IPS-20b (cell line): Measurements from ENCODE around the gene ACTG1.

Experiments used
- H3K27ac ChIP-seq: one replicate; pipeline ENCODE4 v1.5.1; 2013; ENCODE audit warnings: low read length
- H3K27me3 ChIP-seq: 2 replicates; pipeline ENCODE4 v1.6.1; 2013; ENCODE audit warnings: mild to moderate bottlenecking, low read length, inconsistent platforms; ENCODE audit not compliant: insufficient read depth
- H3K36me3 ChIP-seq: 2 replicates; pipeline ENCODE4 v1.6.1; 2013; ENCODE audit warnings: low read depth, mild to moderate bottlenecking, inconsistent platforms, low read length, moderate library complexity; ENCODE audit not compliant: insufficient read depth
- H3K4me1 ChIP-seq: 2 replicates; pipeline ENCODE4 v1.6.1; 2013; ENCODE audit warnings: mild to moderate bottlenecking, control low read depth, inconsistent platforms, low read length, moderate library complexity; ENCODE audit not compliant: insufficient read depth
- H3K4me3 ChIP-seq: 2 replicates; pipeline ENCODE4 v1.5.1; 2013; ENCODE audit warnings: mild to moderate bottlenecking, low read length, inconsistent platforms
- H3K9ac ChIP-seq: 2 replicates; pipeline ENCODE4 v1.6.1; 2013; ENCODE audit warnings: low read depth, mild to moderate bottlenecking, inconsistent platforms, low read length, moderate library complexity
- H3K9me3 ChIP-seq: 2 replicates; pipeline ENCODE4 v1.6.1; 2013; ENCODE audit warnings: mild to moderate bottlenecking, low read depth, low read length, inconsistent platforms; ENCODE audit not compliant: insufficient read depth

Gene ACTG1

DNA sequence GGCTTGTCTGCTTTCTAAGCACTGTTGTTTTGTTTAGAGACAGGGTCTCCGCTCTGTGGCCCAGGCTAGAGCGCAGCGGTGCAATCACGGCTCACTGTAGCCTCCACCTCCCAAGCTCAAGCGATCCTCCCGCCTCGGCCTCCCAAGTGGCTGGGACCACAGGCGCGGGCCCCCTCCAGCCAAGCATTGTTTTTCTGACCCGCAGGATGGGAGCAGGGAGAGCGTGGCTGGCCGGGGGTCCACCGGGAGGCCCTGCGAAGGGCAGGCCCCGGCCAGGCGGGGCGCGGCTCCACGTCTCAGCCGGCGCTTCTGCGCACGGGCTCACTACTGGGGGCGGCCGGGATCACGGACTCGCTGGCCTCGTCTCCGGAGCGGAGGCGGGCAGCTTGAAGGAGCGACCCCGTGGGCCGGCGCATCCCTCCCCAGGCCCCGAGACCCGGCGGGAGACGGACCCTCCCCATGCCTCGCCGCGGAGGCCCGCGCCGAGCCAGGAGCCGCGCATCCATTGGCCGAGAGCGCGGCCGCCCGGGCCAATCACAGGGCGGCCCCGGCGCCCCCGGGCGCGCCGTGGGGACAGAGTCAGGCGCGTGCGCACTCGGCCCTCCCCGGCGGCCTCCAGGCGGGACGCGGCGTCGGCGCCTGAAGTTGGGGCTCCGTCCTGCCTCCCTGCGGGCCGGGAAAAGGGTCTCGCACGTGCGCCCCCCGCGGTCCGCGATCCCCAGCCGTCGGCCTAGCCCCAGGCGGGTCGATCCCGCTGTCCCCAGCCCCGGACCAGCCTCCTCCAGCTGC lies 24.9 kb downstream of the ACTG1 start:
- Histone ChIP-seq H3K27me3 (peaks cover 78% of the 10 kb centered on the region), H3K4me1 (peaks cover 17% of the 10 kb centered on the region; the same call in 1 of the 2 replicates), H3K27ac (no peak overlapping the region), H3K9ac (peak overlapping the region; percentile 69), H3K36me3 (no peaks in the 10 kb centered on the region), H3K4me3 (peak overlapping the region; percentile 45; the same call in 1 of the 2 replicates), H3K9me3 (no peaks in the 10 kb centered on the region)

DNA sequence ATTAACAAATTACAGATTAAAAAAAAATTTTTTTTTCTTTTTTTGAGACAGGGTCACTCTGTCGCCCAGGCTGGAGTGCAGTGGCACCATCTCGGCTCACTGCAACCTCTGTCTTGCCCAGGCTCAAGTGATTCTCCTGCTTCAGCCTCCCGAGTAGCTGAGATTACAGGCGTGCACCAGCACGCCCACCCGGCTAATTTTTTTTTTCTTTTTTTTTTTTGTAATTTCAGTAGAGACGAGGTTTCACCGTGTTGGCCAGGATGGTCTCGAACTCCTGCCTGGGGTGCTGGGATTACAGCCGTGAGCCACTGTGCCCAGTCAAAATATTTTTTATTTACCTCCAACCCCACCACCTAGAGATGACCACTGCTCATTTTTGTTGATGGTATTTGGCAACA lies 25.5 kb downstream of the ACTG1 start:
- H3K4me3 ChIP-seq: no peak overlapping the region
- peaks cover 78% of the 10 kb centered on the region for H3K27me3 ChIP-seq
- H3K9ac ChIP-seq: no peak overlapping the region

DNA sequence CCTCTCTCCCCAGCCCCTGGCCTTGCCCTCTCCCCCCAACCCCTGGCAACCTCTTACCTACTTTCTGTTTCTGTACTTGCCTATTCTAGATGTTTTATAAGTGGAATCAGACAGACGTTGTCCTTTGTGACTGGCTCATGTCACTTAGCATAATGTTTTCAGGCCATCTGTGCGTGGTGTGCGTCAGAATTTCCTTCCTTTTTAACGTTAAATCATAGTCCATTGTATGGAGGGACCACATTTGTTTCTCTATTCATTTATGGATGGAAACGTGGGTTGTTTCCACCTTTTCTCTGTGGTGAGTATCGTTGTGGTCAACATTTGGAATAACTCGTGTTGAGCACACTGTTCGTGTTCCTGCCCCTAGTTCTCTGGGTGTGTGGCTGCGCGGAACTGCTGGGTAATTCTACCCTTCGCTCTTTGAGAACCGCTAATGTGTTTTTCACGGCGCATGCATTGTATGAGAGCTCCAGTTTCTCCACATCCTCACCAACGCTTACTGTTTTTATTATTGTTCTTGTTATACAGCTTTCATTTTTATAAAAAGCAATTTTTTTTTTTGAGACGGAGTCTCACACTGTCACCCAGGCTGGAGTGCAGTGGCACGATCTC lies 26.3 kb downstream of the ACTG1 start:
- H3K4me1 ChIP-seq: peaks cover 12% of the 10 kb centered on the region; the same call in 1 of the 2 replicates

More for the DNA sequence above, 25.5 kb downstream of the ACTG1 start:
- Histone ChIP-seq H3K4me1 (peaks cover 16% of the 10 kb centered on the region; the same call in 1 of the 2 replicates), H3K27ac (no peak overlapping the region), H3K9me3 (no peaks in the 10 kb centered on the region), H3K36me3 (no peaks in the 10 kb centered on the region)

DNA sequence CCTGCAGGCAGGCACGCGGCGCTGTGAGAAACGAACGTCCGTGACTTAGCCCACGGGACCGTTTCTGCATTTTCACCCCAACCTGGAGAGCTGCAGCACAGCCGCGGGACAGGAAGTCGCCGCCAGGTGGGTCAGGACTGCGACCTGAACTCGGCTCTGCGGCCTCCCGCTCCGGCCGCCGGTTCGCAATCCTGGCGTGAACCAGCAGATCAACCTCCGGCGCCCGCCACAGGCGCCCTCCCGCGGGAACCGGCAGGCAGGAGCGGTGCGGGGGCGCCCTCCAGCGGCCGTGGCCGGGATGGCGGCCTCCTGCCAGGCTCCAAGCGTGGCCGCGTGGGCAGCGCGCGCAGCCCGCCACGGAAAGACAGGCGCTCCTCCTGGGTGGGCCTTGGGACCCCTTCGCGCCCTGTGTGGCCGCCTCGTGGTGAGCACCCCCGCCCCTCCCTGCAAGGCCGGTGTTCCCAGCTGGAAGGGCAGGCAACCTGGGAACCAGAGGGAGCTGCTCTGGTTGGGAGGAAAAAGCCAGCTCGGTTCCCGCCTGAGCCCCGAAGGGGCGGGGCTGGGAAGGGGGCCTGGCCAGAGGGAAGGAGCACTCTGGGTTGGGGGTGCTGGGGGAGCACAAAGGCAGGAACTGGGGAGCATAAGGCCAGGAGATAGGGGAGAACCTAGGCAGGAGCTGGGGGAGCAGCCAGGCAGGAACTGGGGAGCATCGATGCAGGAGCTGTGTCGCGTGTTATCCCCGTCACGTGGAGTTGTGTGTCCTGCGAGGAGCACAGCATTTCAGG lies 28.2 kb downstream of the ACTG1 start:
- no peak overlapping the region; the same call in 1 of the 2 replicates for H3K9ac ChIP-seq
- no peaks in the 10 kb centered on the region for H3K9me3 ChIP-seq
- peak overlapping the region; percentile 66; the same call in 1 of the 2 replicates for H3K4me3 ChIP-seq
- H3K27me3 ChIP-seq: peaks cover 82% of the 10 kb centered on the region
- no peak overlapping the region for H3K27ac ChIP-seq
- no peaks in the 10 kb centered on the region for H3K36me3 ChIP-seq
- peaks cover 3% of the 10 kb centered on the region; the same call in 1 of the 2 replicates for H3K4me1 ChIP-seq

More for the DNA sequence above, 26.3 kb downstream of the ACTG1 start:
- Histone ChIP-seq H3K9me3 (no peaks in the 10 kb centered on the region), H3K27ac (no peak overlapping the region), H3K36me3 (no peaks in the 10 kb centered on the region), H3K9ac (no peak overlapping the region), H3K27me3 (peaks cover 80% of the 10 kb centered on the region), H3K4me3 (no peak overlapping the region)

DNA sequence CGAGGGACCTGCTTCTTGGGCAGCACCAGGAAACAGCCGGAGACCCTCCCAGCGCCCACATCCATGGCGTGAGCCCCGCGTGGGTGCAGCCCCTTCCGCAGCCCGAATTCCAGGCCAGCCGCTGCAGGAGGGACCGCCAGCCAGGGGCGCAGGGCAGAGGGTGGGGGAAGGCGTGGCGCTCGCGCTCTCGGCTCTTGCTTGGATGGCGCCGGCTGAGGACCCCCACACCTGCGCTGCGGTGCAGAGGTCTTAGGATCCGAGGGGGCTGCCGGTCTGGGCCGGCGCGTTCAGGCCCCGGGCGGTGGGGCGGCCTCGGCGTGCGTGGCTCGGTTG lies 28.8 kb downstream of the ACTG1 start:
- Histone ChIP-seq H3K9me3 (no peaks in the 10 kb centered on the region), H3K4me1 (no peaks in the 10 kb centered on the region), H3K9ac (no peak overlapping the region; the same call in 1 of the 2 replicates), H3K4me3 (peak overlapping the region; percentile 66; the same call in 1 of the 2 replicates), H3K27me3 (peaks cover 80% of the 10 kb centered on the region), H3K27ac (no peak overlapping the region), H3K36me3 (no peaks in the 10 kb centered on the region)

DNA sequence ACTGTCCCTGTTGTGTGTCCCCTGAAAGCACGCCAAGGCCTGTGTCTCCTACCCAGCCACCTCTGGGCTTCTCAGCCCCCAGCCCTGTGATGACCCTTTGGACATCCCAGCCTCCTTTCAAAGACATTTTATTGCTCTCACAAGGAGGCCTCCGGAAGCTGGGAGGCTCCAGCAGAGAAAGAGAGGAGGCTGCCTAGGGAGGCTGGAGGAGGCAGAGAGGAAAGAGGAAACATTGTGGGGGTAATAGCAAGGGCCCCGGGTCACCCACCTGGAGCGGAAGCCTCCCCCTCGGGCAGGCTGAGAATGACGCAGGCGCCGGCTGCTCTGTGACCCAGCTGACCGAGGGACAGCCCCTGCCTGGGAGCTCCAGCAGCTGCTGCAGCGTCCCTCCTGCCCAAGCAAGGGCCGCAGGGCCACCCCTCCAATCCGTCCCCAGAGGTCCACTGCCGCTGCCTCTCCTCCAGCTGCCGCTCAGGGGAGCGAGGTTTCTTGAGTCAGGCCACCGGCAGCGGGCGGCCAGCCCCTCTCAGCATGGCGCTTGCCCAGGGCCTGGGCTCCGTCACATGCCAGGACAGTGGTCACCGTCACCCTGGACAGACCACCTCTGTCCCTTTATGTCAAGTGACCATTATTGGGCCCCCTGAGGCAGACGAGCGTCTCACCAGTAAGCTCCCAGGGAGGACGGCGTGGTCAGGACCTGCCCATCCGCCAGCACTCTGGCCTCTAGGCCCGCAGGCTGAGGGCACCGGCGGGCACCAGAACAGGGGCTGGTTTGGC lies 29.3 kb downstream of the ACTG1 start:
- H3K27ac ChIP-seq: no peak overlapping the region
- peaks cover 75% of the 10 kb centered on the region for H3K27me3 ChIP-seq

DNA sequence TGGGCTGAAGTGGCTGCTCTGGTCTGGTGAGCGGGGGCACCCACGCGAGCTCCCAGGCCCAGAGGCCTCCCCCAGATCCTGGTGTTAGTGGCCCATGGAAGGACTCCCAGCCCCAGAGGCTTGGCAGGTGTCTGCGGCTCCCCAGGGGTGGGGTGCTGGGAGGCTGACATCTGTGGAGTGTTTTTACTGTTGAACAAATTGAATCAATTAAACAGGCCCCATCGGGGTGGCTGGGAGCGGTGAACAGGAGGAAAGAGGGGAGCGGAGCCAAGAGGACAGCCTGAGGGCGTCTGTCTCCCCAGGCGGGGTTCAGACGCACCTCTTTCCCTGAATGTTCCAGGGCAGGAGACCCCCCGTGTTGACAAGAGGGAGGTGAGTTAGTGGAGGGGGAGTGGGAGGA lies 29.9 kb downstream of the ACTG1 start:
- H3K4me3 ChIP-seq: no peak overlapping the region
- no peaks in the 10 kb centered on the region for H3K4me1 ChIP-seq
- H3K9ac ChIP-seq: no peak overlapping the region
- peaks cover 72% of the 10 kb centered on the region for H3K27me3 ChIP-seq
- no peaks in the 10 kb centered on the region for H3K36me3 ChIP-seq
- H3K27ac ChIP-seq: no peak overlapping the region
- no peaks in the 10 kb centered on the region for H3K9me3 ChIP-seq

More for the DNA sequence above, 29.3 kb downstream of the ACTG1 start:
- no peaks in the 10 kb centered on the region for H3K4me1 ChIP-seq
- no peaks in the 10 kb centered on the region for H3K9me3 ChIP-seq
- H3K4me3 ChIP-seq: peak overlapping the region; percentile 66; the same call in 1 of the 2 replicates
- H3K9ac ChIP-seq: no peak overlapping the region; the same call in 1 of the 2 replicates
- no peaks in the 10 kb centered on the region for H3K36me3 ChIP-seq

DNA sequence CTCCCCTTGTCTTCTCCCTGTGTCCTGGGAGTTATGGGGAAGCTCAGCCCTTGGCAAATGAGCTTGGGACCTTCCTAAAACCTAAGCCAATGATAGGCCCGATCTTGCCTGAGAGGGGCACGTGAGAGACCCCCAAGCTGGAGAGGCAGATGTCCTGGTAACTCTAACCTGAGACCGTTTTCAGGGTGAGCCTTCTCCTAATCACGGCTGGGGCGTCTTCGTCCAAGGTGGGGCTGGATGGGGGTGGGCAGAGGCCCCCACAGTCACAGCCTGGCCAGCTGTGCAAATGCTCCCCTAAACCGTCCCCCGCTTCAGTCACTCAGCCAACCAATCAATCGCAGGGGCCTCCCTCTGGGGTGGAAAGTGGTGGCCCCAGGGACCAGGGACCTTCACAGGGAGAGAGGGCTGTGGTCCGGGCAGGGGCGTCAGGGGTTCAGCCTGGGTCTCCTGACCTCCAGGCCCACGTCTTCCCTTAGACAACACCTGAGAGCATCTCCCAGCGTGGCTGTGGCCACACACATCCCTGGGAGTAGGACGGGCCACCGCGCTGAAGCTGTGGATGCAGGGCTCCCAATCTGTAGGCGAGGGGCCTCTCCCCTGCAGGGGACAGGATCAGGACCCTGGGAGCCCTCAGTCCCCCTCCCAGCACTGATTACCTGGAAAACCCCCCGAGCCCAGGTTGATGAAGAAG lies 30.6 kb downstream of the ACTG1 start:
- peaks cover 65% of the 10 kb centered on the region for H3K27me3 ChIP-seq
- peak overlapping the region; percentile 32; the same call in 1 of the 2 replicates for H3K9ac ChIP-seq
- no peak overlapping the region for H3K27ac ChIP-seq

DNA sequence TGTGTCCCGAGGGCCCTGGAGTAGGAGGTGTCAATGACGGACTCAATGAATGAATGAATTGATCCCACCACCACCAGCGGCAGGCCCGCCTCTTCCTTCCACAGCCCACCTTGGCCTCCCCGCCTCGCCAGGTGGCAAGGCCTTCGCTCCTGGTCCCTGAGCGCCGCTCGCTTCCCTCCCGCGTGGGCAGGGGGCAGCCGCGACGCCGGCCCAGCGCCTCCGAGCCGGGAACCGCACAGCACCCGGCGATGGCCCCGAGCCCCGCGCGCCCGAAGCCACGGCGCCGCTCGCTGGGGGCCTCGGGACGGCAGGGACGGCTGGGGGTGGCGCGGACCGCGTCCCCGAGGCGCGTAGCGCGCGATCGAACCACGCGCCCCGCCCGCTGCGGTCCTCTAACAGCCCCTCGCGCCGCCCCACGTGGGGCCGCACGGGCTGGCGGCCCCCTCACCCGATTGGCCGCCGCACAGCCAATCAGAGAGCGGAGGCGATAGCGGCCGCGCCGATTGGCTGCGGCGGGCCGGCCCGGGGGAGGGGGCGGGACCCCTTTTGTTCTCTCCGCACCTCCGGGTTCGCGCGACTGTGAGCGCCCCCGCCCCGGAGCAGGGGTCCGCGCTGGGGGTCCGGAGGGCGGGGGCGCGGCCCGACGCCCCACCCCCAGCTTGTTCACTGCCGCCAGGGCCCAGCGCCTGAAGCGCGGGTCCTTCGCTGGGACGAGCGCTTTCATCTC lies 31.4 kb downstream of the ACTG1 start:
- no peak overlapping the region for H3K27ac ChIP-seq
- no peaks in the 10 kb centered on the region for H3K4me1 ChIP-seq
- H3K27me3 ChIP-seq: peaks cover 58% of the 10 kb centered on the region
- peak overlapping the region; percentile 58 for H3K4me3 ChIP-seq
- peak overlapping the region; percentile 32; the same call in 1 of the 2 replicates for H3K9ac ChIP-seq
- no peaks in the 10 kb centered on the region for H3K36me3 ChIP-seq
- no peaks in the 10 kb centered on the region for H3K9me3 ChIP-seq

More for the DNA sequence above, 30.6 kb downstream of the ACTG1 start:
- H3K36me3 ChIP-seq: no peaks in the 10 kb centered on the region
- H3K4me1 ChIP-seq: no peaks in the 10 kb centered on the region
- no peaks in the 10 kb centered on the region for H3K9me3 ChIP-seq
- peak overlapping the region; percentile 58 for H3K4me3 ChIP-seq
